GM21515 (cell line): ENCODE results near the gene GNPAT.

Experiments
- ATAC-seq: cut with Tn5 transposase; IDR thresholded peaks from one replicate; pipeline ENCODE4 v1.9.1; 2021; ENCODE audit not compliant: unreplicated experiment

Gene GNPAT

GRCh38 chr1:231315887-231316286, 74.9 kb downstream of the GNPAT start:
- ATAC-seq = no peak

GRCh38 chr1:231317306-231318014, 76.4 kb downstream of the GNPAT start:
- no peak for ATAC-seq

GRCh38 chr1:231318015-231318355, 77.0 kb downstream of the GNPAT start:
- no peak for ATAC-seq

GRCh38 chr1:231318568-231318967, 77.6 kb downstream of the GNPAT start:
- no peak for ATAC-seq

- no peak for ATAC-seq
These were observed 78.1 kb downstream of the GNPAT start for GRCh38 chr1:231319080-231319479.

GRCh38 chr1:231322880-231323530, 82.0 kb downstream of the GNPAT start:
- ATAC-seq = no peak

GRCh38 chr1:231324660-231325059, 83.6 kb downstream of the GNPAT start:
- ATAC-seq = no peak

GRCh38 chr1:231326248-231326647, 85.2 kb downstream of the GNPAT start:
- ATAC-seq = no peak
